Measurements from ENCODE around the gene SRSF2.
"Not testable (repeated sequence)": the region's sequence is repeated elsewhere in the genome, so short reads cannot be mapped to it uniquely, and the experiment has no call there.

Gene SRSF2

DNA sequence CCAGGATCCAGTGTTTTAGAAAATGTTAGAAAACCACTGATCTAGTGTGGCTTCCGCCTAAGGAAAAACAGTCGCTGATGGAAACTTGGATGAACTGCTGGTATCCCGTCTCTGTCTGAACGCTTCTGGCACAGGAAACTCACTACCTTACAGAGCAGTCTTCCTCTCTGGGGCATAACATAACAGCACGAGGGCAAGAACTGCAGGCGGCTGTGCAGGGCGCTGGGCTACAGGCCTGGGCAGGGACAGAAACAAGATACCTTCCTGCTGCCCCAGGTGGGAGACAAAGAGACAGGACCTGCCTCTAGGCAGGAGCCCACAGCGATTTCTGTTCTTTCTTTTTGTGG lies 36.9 kb downstream of the SRSF2 start:
- DNase-seq (ENCODE audit: low read depth): no peak
- no peak overlapping the region for H3K4me3 ChIP-seq (ENCODE audit: control insufficient read depth, low read depth, low read length)
- TF ChIP-seq CTCF (IDR thresholded peaks at IDR 0.05; ENCODE audit: control insufficient read depth, insufficient read depth, low read depth, low read length, missing control alignments): no peak

DNA sequence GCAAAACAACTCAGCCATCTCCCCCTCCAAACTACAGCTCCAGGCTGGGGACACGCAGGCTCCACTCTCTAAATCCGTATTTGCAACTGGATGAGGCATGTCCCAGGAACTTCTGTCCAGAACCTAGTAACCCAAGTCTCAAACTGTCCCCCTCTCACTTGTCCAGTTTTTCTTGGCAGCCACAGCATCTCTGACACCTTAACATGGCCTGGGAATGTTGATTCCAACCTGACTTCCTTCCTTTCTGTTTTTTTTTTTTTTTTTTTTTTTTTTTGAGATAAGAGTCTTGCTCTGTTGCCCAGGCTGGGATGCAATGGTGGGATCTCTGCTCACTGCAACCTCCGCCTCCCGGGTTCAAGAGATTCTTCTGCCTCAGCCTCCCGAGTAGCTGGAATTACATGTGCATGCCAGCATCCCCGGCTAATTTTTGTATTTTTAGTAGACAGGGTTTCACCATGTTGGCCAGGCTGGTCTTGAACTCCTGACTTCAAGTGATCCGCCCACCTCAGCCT lies 38.6 kb downstream of the SRSF2 start:
- DNase-seq (ENCODE audit: low read depth); H3K4me3 ChIP-seq (ENCODE audit: control insufficient read depth, low read depth, low read length): not testable (repeated sequence)

DNA sequence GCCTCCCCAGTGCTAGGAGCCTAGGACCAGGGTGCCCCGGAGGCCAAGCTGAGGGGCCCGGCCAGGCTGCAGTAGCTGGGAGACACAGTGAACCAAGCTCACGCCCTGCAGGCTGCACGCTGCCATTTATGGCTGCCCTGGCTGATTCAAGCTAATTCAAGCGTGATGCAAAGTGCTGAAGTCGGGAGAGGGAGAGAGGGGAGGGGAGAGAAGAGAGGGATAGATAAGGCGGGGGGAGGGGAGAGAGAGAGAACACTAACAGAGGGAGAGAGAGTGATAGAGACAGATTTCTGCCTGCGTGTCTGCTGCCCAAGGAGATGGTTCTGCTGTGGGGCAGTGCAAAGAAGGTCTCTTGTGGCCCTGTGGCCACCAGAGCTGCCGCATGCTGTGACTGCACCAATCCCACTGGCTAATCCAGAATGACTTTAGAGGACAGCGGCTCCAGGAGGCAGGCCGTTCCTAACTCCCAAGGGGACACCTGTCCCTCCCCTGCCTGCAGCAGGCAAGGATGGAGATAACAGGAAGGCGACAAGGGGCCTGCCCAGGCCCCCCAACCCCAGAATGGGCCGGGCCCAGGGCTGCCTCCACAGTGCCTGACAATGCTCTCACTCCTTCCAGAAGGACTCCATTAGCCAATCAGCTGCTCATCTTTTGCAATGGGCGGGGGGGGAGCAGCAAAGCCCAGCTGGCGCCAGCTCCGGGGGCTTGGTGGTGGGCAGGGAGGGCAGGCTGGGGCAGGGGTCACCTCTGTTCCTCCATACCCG lies 39.2 kb downstream of the SRSF2 start:
- TF ChIP-seq CTCF (IDR thresholded peaks at IDR 0.05; ENCODE audit: control insufficient read depth, insufficient read depth, low read depth, low read length, missing control alignments): no peak
- H3K4me3 ChIP-seq (ENCODE audit: control insufficient read depth, low read depth, low read length): no peak overlapping the region
- DNase-seq (ENCODE audit: low read depth): no peak

GRCh38 chr17:76696763-76697701 lies 40.1 kb downstream of the SRSF2 start:
- DNase-seq (ENCODE audit: low read depth): no peak
- TF ChIP-seq CTCF (IDR thresholded peaks at IDR 0.05; ENCODE audit: control insufficient read depth, insufficient read depth, low read depth, low read length, missing control alignments): no peak
- no peak overlapping the region for H3K4me3 ChIP-seq (ENCODE audit: control insufficient read depth, low read depth, low read length)

- no peak overlapping the region for H3K4me3 ChIP-seq (ENCODE audit: control insufficient read depth, low read depth, low read length)
- no peak for DNase-seq (ENCODE audit: low read depth)
- no peak for TF ChIP-seq CTCF (IDR thresholded peaks at IDR 0.05; ENCODE audit: control insufficient read depth, insufficient read depth, low read depth, low read length, missing control alignments)
These were observed 41.9 kb downstream of the SRSF2 start for GRCh38 chr17:76695059-76695831.

DNA sequence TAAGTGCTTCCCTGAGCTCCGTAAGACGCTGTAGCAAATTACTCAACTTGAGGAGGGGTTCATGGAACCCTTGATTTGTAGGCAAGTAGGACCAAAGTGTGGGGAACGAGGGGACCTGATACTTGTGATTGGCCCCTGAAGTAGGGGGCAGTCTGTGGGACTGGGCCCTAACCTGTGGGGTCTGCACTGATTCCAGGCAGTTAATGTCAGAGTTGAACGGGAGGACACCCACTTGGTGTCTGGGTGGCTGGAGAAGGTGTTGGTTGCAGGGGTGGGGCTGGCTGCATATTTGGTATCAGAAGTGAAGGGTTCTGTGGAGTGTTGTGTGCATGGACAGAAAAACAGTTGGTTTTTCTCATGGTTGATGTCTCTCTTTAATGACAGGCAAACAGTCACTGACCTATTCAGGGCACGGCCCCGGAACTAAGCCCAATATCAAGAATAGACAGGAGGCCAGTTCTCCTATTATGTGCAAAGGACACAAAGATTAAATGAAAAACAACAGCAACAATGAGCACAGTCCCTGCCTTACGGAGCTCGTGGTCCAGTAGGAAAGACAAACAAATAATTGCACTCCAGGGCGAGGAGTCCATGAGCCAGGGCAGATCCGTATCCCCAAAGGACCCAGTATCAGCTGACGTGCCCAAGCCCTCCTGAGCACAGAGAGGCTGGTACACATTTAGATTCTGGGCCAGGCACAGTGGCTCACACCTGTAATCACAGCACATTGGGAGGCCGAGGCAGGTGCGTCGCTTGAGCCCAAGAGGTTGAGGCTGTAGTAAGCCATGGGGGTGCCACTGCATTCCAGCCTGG lies 45.5 kb downstream of the SRSF2 start:
- no peak overlapping the region for H3K4me3 ChIP-seq (ENCODE audit: control insufficient read depth, low read depth, low read length)
- no peak for DNase-seq (ENCODE audit: low read depth)
- TF ChIP-seq CTCF (IDR thresholded peaks at IDR 0.05; ENCODE audit: control insufficient read depth, insufficient read depth, low read depth, low read length, missing control alignments): no peak

All from AG09309 (cell line).